ENCODE results near the gene FARSB.
"Not testable (repeated sequence)": the region's sequence is repeated elsewhere in the genome, so short reads cannot be mapped to it uniquely, and the experiment has no call there.

FARSB gene

GRCh38 chr2:222655787-222656525, at the start of gene FARSB:
Gene FARSB, minus strand, starts transcription at chr2:222656092. Its CDS starts 19 bp downstream, at chr2:222656073.
- DNase-seq, result peak; percentile 80 to 86 (median 86)

- DNase-seq, result no peak
Measured at GRCh38 chr2:222703886-222704285, 48.0 kb upstream of the FARSB start.

GRCh38 chr2:222703091-222703490, 47.2 kb upstream of the FARSB start:
- DNase-seq, result no peak

- DNase-seq, result no peak
Measured at GRCh38 chr2:222701721-222702131, 45.8 kb upstream of the FARSB start.

- no peak for DNase-seq
Measured at GRCh38 chr2:222701233-222701632, 45.3 kb upstream of the FARSB start.

GRCh38 chr2:222698276-222698675, 42.4 kb upstream of the FARSB start:
- no peak for DNase-seq

- DNase-seq, result no peak
Measured at GRCh38 chr2:222693837-222694236, 37.9 kb upstream of the FARSB start.

GRCh38 chr2:222693413-222693812, 37.5 kb upstream of the FARSB start:
- DNase-seq, result not testable (repeated sequence)

- DNase-seq, result peak; percentile 23 to 47 (median 42)
Measured at GRCh38 chr2:222690564-222691200, 34.8 kb upstream of the FARSB start.

- no peak for DNase-seq
Measured at GRCh38 chr2:222689322-222689721, 33.4 kb upstream of the FARSB start.

- no peak for DNase-seq
Measured at GRCh38 chr2:222688917-222689316, 33.0 kb upstream of the FARSB start.

GRCh38 chr2:222686086-222686750, 30.3 kb upstream of the FARSB start:
- no peak for DNase-seq

- no peak for DNase-seq
Measured at GRCh38 chr2:222683805-222684204, 27.9 kb upstream of the FARSB start.

GRCh38 chr2:222677981-222678380, 22.1 kb upstream of the FARSB start:
- no peak for DNase-seq

GRCh38 chr2:222673883-222674282, 18.0 kb upstream of the FARSB start:
- DNase-seq, result no peak

- no peak for DNase-seq
Measured at GRCh38 chr2:222673273-222673672, 17.4 kb upstream of the FARSB start.

GRCh38 chr2:222672068-222672401, 16.1 kb upstream of the FARSB start:
- no peak for DNase-seq

GRCh38 chr2:222671259-222672067, 15.6 kb upstream of the FARSB start, which contains the start of gene MOGAT1:
Gene MOGAT1, plus strand, starts transcription at chr2:222671658. Its CDS starts 128 bp downstream, at chr2:222671786.
- DNase-seq, result no peak

GRCh38 chr2:222670191-222671038, 14.5 kb upstream of the FARSB start:
- DNase-seq, result no peak

- DNase-seq, result no peak
Measured at GRCh38 chr2:222669353-222669752, 13.5 kb upstream of the FARSB start.

- no peak for DNase-seq
Measured at GRCh38 chr2:222668494-222669154, 12.7 kb upstream of the FARSB start.

GRCh38 chr2:222663479-222663878, 7.6 kb upstream of the FARSB start:
- no peak for DNase-seq
